NCI-H774 (cell line): ENCODE data around the gene KLHDC4.
"Not testable (repeated sequence)": the region's sequence is repeated elsewhere in the genome, so short reads cannot be mapped to it uniquely, and the experiment has no call there.

Source experiments
- DNase-seq: peaks from one replicate; lab custom pipeline; 2025; lab: John Stamatoyannopoulos, UW

KLHDC4 gene

DNA sequence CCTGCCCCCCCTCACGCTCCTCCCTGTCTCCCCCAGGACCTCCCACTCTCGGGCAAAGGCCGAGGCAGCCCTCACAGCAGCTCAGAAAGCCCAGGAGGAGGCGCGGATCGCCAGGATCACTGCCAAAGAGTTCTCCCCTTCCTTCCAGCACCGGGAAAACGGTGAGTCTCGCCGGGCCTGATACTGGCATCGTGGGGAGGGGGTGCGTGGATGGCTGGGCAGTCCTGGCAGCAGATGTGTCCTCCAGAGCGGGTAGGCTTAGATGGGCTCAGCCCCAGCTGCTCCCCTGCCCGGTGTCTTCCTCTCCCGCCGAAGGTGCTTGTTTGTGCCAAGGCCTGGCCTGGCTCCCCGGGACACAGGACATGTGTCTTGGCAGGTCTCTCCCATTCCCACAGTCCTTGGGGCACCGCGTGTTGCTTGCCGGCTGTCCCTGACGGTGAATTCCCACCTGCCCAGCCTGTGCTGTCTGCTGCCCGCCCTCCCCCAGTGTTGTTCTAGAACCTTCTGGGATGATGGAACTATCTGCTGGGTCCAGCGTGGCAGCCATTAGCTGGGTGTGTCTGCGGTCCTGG is 81.6 kb downstream of the KLHDC4 start:
- no peak for DNase-seq

- DNase-seq = no peak
These were observed 82.9 kb downstream of the KLHDC4 start for GRCh38 chr16:87682852-87683399.

DNA sequence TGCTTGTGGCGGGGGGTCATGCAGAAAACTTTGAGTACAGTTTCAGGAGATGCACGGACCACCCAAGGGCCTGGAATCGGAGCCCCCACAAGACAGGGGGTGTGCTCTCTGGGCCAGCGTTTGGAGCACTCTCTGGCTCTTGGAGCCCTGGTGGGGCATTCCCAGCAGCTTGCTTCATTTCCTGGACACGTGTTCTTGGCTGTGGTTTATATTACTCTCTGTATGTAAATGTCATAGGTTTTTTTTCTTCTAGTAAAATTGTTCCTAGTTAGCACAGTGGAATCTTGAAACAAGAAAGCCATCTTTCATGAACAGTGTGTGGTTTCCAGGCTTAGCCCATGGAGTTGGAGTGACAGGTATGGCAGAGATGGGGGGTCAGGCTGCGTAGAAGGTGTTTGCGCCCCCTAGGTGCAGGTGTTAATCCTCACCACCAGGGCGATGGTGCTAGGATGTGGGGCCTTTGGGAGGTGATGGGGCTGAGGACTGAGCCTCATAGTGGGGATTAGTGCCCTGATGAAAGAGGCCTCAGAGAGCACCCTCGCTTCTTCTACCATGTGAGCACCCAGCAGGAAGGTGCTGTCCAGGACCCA is 83.7 kb downstream of the KLHDC4 start:
- DNase-seq = no peak

DNA sequence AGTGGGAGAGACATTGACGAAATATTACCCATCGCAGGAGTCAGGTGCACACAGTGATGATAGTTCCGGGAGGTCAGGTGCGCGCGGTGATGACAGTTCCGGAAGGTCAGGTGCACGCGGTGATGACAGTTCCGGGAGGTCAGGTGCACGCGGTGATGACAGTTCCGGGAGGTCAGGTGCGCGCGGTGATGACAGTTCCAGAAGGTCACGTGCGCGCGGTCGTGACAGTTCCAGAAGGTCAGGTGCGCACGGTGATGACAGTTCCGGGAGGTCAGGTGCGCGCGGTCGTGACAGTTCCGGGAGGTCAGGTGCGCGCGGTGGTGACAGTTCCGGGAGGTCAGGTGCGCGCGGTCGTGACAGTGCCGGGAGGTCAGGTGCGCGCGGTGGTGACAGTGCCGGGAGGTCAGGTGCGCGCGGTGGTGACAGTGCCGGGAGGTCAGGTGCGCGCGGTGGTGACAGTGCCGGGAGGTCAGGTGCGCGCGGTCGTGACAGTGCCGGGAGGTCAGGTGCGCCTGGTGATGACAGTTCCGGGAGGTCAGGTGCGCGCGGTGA is 84.7 kb downstream of the KLHDC4 start:
- DNase-seq = not testable (repeated sequence)

- DNase-seq = no peak
These were observed 85.5 kb downstream of the KLHDC4 start for GRCh38 chr16:87680272-87680644.

GRCh38 chr16:87679593-87680271 is 86.1 kb downstream of the KLHDC4 start:
- no peak for DNase-seq

- no peak for DNase-seq
These were observed 87.2 kb downstream of the KLHDC4 start for GRCh38 chr16:87678618-87679017.

GRCh38 chr16:87677830-87678229 is 88.0 kb downstream of the KLHDC4 start:
- DNase-seq = no peak

GRCh38 chr16:87675111-87675719 is 90.6 kb downstream of the KLHDC4 start:
- no peak for DNase-seq

DNA sequence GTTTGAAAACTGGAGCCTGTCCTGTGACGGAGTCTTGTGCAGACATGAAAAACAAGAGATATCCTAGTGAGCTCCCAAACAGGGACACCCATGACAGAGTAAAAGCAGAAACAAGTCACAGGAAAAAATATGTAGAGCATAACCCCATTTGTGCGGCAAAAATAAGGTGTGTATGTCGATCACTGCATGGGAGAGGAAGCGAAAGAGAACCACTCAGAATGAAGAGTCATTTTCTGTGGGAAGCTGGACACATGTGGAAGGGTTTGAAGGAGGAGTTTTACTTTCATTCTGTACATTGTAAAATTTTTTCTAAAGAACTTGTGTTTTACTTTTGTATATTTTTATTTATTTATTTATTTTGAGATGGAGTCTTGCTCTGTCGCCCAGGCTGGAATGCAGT is 91.4 kb downstream of the KLHDC4 start:
- DNase-seq = no peak

GRCh38 chr16:87671715-87672270 is 94.0 kb downstream of the KLHDC4 start:
- DNase-seq = no peak

GRCh38 chr16:87671221-87671620 is 94.6 kb downstream of the KLHDC4 start:
- no peak for DNase-seq

DNA sequence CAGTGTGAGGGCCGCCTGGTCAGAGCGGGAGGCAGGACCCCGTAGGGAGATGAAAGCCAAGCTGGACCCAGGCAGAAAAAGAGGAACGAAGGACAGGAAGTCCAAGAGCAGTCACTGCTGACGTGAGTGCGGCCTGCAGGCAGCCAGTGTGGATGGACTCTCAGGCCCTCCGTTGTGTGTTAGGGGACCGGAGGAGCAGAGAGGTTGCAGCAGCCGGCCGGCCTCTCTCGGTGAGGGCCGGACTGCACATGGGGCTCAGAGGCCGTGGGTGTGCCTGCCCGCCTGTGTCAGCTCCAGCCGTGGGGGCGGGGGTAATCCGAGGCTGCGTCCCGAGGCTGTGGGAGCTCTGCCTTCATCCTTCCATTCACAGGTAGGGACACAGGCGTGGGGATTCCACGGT is 96.1 kb downstream of the KLHDC4 start:
- DNase-seq = no peak

DNA sequence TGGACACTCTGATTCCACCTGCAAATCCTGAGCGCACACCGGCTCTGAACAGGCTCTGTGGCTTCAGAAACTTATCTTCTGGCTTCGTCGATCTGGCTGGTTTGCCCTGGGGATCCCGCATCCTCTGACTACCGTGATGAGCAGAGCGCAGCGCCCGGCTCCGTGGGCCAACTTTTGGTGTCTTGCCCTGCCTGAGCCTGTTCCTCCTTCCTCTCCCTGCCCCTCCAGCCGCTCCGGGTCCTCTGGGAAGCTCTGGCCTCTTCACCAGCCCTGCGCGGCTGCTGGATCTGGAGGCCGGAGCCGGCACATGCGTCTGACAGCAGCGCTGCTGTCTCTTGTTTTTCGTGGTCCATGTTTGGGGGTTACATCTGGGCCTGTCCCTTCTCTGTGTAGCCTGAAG is 97.8 kb downstream of the KLHDC4 start:
- no peak for DNase-seq

DNA sequence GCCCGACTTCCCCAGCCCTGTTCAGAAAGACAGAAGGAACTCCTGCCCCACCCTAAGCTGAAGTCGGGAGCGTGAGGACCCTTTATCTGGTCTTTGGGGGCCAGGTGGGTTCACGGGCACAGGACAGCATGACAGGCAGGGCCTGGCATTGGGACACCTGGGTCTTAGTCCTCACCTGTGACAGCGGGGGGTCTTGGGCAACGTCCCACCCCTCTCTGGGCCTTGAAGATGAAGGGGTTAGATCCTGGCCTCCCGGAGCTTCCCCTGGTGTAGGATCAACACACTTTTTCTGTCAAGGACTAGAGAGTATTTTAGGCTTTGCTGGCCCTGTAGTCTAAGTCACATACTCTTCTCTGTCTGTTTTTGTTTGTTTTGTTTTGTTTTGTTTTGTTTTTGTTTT is 98.3 kb downstream of the KLHDC4 start:
- DNase-seq = no peak

DNA sequence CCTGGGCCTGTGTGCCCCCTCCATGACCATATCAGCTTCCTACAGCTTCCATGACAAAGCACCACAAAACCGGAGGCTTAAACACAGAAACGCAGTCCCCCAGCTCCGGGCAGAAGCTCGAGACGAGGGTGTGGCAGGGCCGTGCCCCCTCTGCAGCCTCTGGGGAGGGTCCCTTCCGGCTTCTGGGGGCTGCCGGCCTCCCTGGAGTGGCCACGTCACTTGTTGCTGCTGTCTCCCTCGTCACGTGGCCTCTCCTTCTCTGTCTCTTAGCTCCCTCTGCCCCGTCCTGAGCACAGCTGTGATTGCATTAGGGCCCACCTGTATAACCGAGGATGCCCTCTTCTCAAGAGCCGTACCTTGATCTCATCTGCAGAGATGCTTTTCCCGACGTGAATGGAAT is 98.9 kb downstream of the KLHDC4 start:
- no peak for DNase-seq

DNA sequence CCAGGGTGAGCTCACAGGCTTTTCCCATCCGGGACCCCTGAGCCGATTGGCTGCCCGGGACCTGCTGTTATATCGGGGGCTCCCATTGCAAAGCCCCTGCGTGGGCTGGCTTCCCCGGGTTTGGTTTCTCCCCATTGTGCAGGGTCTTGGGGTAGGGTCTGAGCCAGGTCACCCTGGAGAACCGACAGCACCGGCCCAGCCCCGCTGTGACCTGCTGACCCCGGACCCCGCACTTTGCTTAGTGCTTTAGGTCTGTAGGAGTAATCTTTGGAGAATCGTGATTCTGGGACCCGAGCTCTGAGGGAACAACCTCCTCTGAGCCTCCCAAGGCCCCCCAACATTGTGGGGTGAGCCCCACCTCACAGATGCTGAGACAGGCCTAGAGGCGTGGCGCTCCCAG is 100.6 kb downstream of the KLHDC4 start:
- no peak for DNase-seq

DNA sequence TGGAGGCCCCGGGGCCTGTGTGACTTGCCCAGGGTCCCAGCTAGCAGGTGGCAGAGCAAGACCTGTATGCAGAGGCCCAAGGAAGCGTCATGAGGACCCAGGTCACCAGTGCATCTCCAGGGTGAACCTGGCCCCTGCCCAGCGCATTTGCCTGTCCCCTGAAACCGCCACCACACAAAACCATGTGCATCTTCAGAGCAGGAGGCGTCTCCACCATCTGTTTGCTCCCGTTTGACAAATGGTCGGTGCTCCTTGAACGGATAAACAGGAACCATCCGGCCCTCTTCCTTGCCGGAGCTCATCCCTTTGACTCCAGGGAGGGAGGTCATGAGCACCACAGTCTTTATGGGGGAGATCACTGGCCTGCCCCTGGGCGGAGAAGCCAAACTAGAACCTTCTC is 101.0 kb downstream of the KLHDC4 start:
- no peak for DNase-seq

GRCh38 chr16:87662254-87663204 is 103.3 kb downstream of the KLHDC4 start:
- no peak for DNase-seq

- no peak for DNase-seq
These were observed 104.2 kb downstream of the KLHDC4 start for GRCh38 chr16:87661561-87661960.

- DNase-seq = no peak
These were observed 107.1 kb downstream of the KLHDC4 start for GRCh38 chr16:87658564-87659225.
